HepG2 (cell line): Measurements from ENCODE around the gene NAXD. TPM values are rescaled to one million over a fixed set of nuclear protein-coding genes. Genes with fewer than 3 reads are reported as not detected.

Source experiments
- AKNA ChIP-seq: sonication (generic); formaldehyde crosslinking; IDR thresholded peaks from 2 replicates; pipeline ENCODE4 v1.4.0; 2020; ENCODE audit warnings: missing genetic modification reagents, borderline replicate concordance
- ARNT2 ChIP-seq: sonication (generic); formaldehyde crosslinking; IDR thresholded peaks from 2 replicates; pipeline ENCODE4 v1.8.0; 2022; ENCODE audit warnings: mild to moderate bottlenecking, low read depth, missing genetic modification reagents, moderate library complexity
- ATF4 ChIP-seq, 2 experiments: fragments of 450-650 bp in 1 of 2; sonication (generic) in 1 of 2; formaldehyde crosslinking; IDR thresholded peaks; 2 replicates each; pipeline versions ENCODE4 v1.5.0 to v1.8.0; 2020 to 2022; ENCODE audit warnings: mild to moderate bottlenecking in 1 of 2, missing genetic modification reagents in 1 of 2
- BCL3 ChIP-seq: sonication (generic); formaldehyde crosslinking; IDR thresholded peaks from 2 replicates; pipeline ENCODE4 v1.5.1; 2020; ENCODE audit warnings: mild to moderate bottlenecking, missing genetic modification reagents, moderate library complexity
- HNRNPLL ChIP-seq: fragments of 200-400 bp; formaldehyde crosslinking; IDR thresholded peaks from 2 replicates; pipeline ENCODE4 v1.6.1; 2017; ENCODE audit warnings: mild to moderate bottlenecking, low read depth, low read length; ENCODE audit not compliant: poor library complexity, severe bottlenecking
- KMT2A ChIP-seq: sonication (generic); formaldehyde crosslinking; IDR thresholded peaks from 2 replicates; pipeline ENCODE4 v1.4.0; 2020; ENCODE audit warnings: missing genetic modification reagents
- LBX2 ChIP-seq: sonication (generic); formaldehyde crosslinking; IDR thresholded peaks from 2 replicates; pipeline ENCODE4 v1.5.0; 2020; ENCODE audit warnings: missing genetic modification reagents, mild to moderate bottlenecking, borderline replicate concordance
- MTA1 ChIP-seq: sonication (generic); formaldehyde crosslinking; IDR thresholded peaks from 2 replicates; pipeline ENCODE4 v1.4.0; 2020; ENCODE audit warnings: missing genetic modification reagents, mild to moderate bottlenecking, borderline replicate concordance
- SAP130 ChIP-seq: IDR thresholded peaks from 2 replicates; pipeline ENCODE4 v1.6.1; 2016; ENCODE audit warnings: low read depth
- SP140L ChIP-seq: sonication (generic); formaldehyde crosslinking; IDR thresholded peaks from 2 replicates; pipeline ENCODE4 v1.4.0; 2020; ENCODE audit warnings: missing genetic modification reagents, borderline replicate concordance
- ZBED4 ChIP-seq: sonication (generic); formaldehyde crosslinking; IDR thresholded peaks from 2 replicates; pipeline ENCODE4 v1.4.0; 2020; ENCODE audit warnings: missing genetic modification reagents, borderline replicate concordance
- ZBTB38 ChIP-seq: sonication (generic); formaldehyde crosslinking; IDR thresholded peaks from 2 replicates; pipeline ENCODE4 v1.5.1; 2020; ENCODE audit warnings: mild to moderate bottlenecking, missing genetic modification reagents
- ZNF574 ChIP-seq: sonication (generic); formaldehyde crosslinking; IDR thresholded peaks from 2 replicates; pipeline ENCODE4 v1.4.0; 2020; ENCODE audit warnings: missing genetic modification reagents
- polyA plus RNA-seq, 8 experiments: library from polyadenylated mRNA; depleted of rRNA in 3 of 8; stranded (reverse) in 7 of 8; unstranded in 1 of 8; fragments of >200 nt; fragmentation: Illumina TruSeq in 4 of 8; extraction: Trizol in 4 of 8; gene quantifications; 2 replicates each; pipeline versions ENCODE4 v1.2.1 to v1.2.3, GENCODE V29; 2011 to 2016; ENCODE audit warnings: low read depth in 4 of 8, missing spikeins in 1 of 8, mixed read lengths in 1 of 8; ENCODE audit not compliant: insufficient read depth in 1 of 8
- total RNA-seq, 5 experiments: library from RNA; depleted of rRNA; stranded (reverse); fragments of >200 nt; fragmentation: Illumina TruSeq; extraction: Trizol; gene quantifications; 2 replicates each; pipeline ENCODE4 v1.2.3, GENCODE V29; 2016; ENCODE audit warnings: low read depth in 1 of 5

The NAXD gene
- total and polyA plus RNA-seq, 2 of the 13 experiments (the other 11 are each of a cell fraction or from before 2014, with no cell fraction given): 19.0 to 23.2 TPM

GRCh38 chr13:110576736-110577476, 38.4 kb upstream of the NAXD start (continued):
- TF ChIP-seq BCL3 (CRISPR knock-in tag) (no peak), ATF4 (CRISPR knock-in tag; IDR thresholded peaks at IDR 0.05) (peak in 1 of 2 experiments; percentile 92; a peak in 3 of 4 replicates), AKNA (CRISPR knock-in tag) (no peak), ZBTB38 (CRISPR knock-in tag) (peak; percentile 63; the same call in 1 of the 2 replicates), KMT2A (CRISPR knock-in tag) (no peak), MTA1 (no peak), LBX2 (CRISPR knock-in tag) (no peak), ZNF574 (CRISPR knock-in tag) (no peak), ARNT2 (CRISPR knock-in tag) (no peak), SAP130 (CRISPR knock-in tag) (peak; percentile 62), SP140L (no peak), ZBED4 (CRISPR knock-in tag) (no peak), HNRNPLL (no peak)
